Nephron progenitor cell (in vitro differentiated cells): ENCODE results near the gene DICER1.

Experiments
- DNase-seq: peaks from one replicate; pipeline ENCODE4 v3.0.0; 2021
- H3K27ac Mint-ChIP-seq: 2 replicates; pipeline ENCODE4 v1.8.0; 2021; ENCODE audit warnings: mild to moderate bottlenecking, moderate library complexity, mixed read lengths
- H3K27me3 Mint-ChIP-seq: 2 replicates; pipeline ENCODE4 v1.8.0; 2021; ENCODE audit warnings: mild to moderate bottlenecking, low read depth, mixed read lengths; ENCODE audit not compliant: poor library complexity
- H3K36me3 Mint-ChIP-seq: 2 replicates; pipeline ENCODE4 v1.8.0; 2021; ENCODE audit warnings: low read depth, mixed read lengths
- H3K4me1 Mint-ChIP-seq: 2 replicates; pipeline ENCODE4 v1.8.0; 2021; ENCODE audit warnings: mixed read lengths
- H3K4me3 Mint-ChIP-seq: 2 replicates; pipeline ENCODE4 v1.8.0; 2021; ENCODE audit warnings: mild to moderate bottlenecking, moderate library complexity, mixed read lengths
- H3K9me3 Mint-ChIP-seq: 2 replicates; pipeline ENCODE4 v1.8.0; 2021; ENCODE audit warnings: mild to moderate bottlenecking, moderate library complexity, mixed read lengths
- CTCF ChIP-seq: fragments of 200-600 bp; sonication (generic); IDR thresholded peaks from 2 replicates; pipeline ENCODE4 v1.5.0; 2021; ENCODE audit warnings: antibody characterized with exemption

DICER1 gene

GRCh38 chr14:95070748-95071435 is 86.4 kb downstream of the DICER1 start:
- no peaks in the 10 kb centered on the region for H3K9me3 Mint-ChIP-seq
- peaks cover 27% of the 10 kb centered on the region for H3K4me1 Mint-ChIP-seq
- TF ChIP-seq CTCF: no peak
- no peaks in the 10 kb centered on the region for H3K36me3 Mint-ChIP-seq
- DNase-seq: no peak
- no peak overlapping the region for H3K27ac Mint-ChIP-seq
- H3K27me3 Mint-ChIP-seq: peaks cover 8% of the 10 kb centered on the region
- no peak overlapping the region for H3K4me3 Mint-ChIP-seq

- DNase-seq: no peak
- no peak for TF ChIP-seq CTCF
- Mint-ChIP-seq H3K36me3 (no peaks in the 10 kb centered on the region), H3K27me3 (peaks cover 3% of the 10 kb centered on the region), H3K4me1 (peaks cover 29% of the 10 kb centered on the region), H3K4me3 (no peak overlapping the region), H3K9me3 (no peaks in the 10 kb centered on the region), H3K27ac (no peak overlapping the region)
Observed at GRCh38 chr14:95069547-95069946, 87.8 kb downstream of the DICER1 start.

GRCh38 chr14:95069018-95069417 is 88.3 kb downstream of the DICER1 start:
- DNase-seq: no peak
- peaks cover 34% of the 10 kb centered on the region for H3K4me1 Mint-ChIP-seq
- H3K27ac Mint-ChIP-seq: no peak overlapping the region
- H3K9me3 Mint-ChIP-seq: no peaks in the 10 kb centered on the region
- H3K4me3 Mint-ChIP-seq: no peak overlapping the region
- no peaks in the 10 kb centered on the region for H3K36me3 Mint-ChIP-seq
- peaks cover 3% of the 10 kb centered on the region for H3K27me3 Mint-ChIP-seq
- no peak for TF ChIP-seq CTCF

- peaks cover 3% of the 10 kb centered on the region for H3K27me3 Mint-ChIP-seq
- H3K9me3 Mint-ChIP-seq: no peaks in the 10 kb centered on the region
- peaks cover 36% of the 10 kb centered on the region for H3K4me1 Mint-ChIP-seq
- no peak overlapping the region for H3K4me3 Mint-ChIP-seq
- no peak overlapping the region for H3K27ac Mint-ChIP-seq
- no peak for DNase-seq
- TF ChIP-seq CTCF: no peak
- H3K36me3 Mint-ChIP-seq: no peaks in the 10 kb centered on the region
Observed at GRCh38 chr14:95068521-95068920, 88.8 kb downstream of the DICER1 start.

GRCh38 chr14:95068080-95068479 is 89.2 kb downstream of the DICER1 start:
- no peak for DNase-seq
- peaks cover 40% of the 10 kb centered on the region for H3K4me1 Mint-ChIP-seq
- no peaks in the 10 kb centered on the region for H3K36me3 Mint-ChIP-seq
- no peak overlapping the region for H3K4me3 Mint-ChIP-seq
- no peaks in the 10 kb centered on the region for H3K9me3 Mint-ChIP-seq
- H3K27ac Mint-ChIP-seq: peak overlapping the region; percentile 15
- no peak for TF ChIP-seq CTCF
- peaks cover 3% of the 10 kb centered on the region for H3K27me3 Mint-ChIP-seq

GRCh38 chr14:95067526-95067925 is 89.8 kb downstream of the DICER1 start:
- Mint-ChIP-seq H3K4me3 (no peak overlapping the region), H3K9me3 (no peaks in the 10 kb centered on the region), H3K27ac (no peak overlapping the region), H3K36me3 (no peaks in the 10 kb centered on the region), H3K27me3 (peaks cover 3% of the 10 kb centered on the region), H3K4me1 (peaks cover 41% of the 10 kb centered on the region)
- no peak for TF ChIP-seq CTCF
- no peak for DNase-seq
